Stimulated activated CD4-positive, alpha-beta T cell treated with anti-CD3 and anti-CD28 coated beads, Interleukin-2, amount 100 ng/mL, for 48 hours (primary cell): ENCODE measurements around the gene NBPF15.
"Not testable (repeated sequence)": the region's sequence is repeated elsewhere in the genome, so short reads cannot be mapped to it uniquely, and the experiment has no call there.

Experiments used
- DNase-seq, 2 donors: peaks; one replicate each; pipeline ENCODE4 v3.0.0-alpha.2; 2020

The NBPF15 gene

GRCh38 chr1:144461136-144461759 lies at the start of gene NBPF15:
TSS of gene NBPF15 (minus strand) at chr1:144461669. CDS start at chr1:144440003, 21,666 bp downstream.
- DNase-seq, result peak; percentile 26 to 54

DNA sequence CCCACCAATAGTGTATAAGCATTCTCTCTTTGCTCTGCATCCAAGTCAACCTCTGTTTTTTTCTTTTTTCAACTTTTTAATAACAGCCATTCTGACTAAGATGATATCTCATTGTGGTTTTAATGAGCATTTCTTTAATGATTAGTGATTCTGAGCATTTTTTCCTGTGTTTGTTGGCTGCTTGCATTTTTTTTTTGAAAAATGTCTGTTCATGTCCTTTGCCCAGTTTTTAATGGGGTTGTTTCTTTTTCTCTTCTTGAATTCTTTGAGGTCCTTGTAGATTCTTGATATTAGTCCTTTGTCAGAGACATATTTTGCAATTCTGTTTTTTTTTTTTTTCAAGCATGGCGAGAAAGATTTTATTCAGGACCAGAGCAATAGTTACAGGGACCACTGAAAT lies 35.0 kb upstream of the NBPF15 start:
- DNase-seq, result not testable (repeated sequence)

DNA sequence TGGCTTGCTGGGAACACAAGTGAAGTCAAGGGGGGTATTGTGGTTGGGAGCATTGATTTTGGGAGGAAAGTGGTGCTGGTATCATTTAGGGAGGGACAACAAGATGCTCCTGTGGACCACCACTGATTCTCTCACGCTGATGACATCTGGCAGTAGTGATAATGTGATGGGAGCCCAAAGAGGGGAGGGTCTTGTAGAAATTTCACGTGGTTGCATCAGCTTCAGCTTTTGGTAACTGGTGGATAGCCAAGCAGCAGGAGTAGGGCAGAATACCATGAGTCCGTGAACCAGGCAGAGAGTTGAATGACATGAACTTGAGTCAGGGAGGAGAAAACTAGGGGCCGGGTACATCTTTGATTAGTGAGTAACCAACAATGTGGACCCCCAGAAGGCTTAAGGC lies 32.7 kb upstream of the NBPF15 start:
- DNase-seq, result not testable (repeated sequence)

- DNase-seq, result not testable (repeated sequence)
Measured at GRCh38 chr1:144490394-144490793, 28.9 kb upstream of the NBPF15 start.

DNA sequence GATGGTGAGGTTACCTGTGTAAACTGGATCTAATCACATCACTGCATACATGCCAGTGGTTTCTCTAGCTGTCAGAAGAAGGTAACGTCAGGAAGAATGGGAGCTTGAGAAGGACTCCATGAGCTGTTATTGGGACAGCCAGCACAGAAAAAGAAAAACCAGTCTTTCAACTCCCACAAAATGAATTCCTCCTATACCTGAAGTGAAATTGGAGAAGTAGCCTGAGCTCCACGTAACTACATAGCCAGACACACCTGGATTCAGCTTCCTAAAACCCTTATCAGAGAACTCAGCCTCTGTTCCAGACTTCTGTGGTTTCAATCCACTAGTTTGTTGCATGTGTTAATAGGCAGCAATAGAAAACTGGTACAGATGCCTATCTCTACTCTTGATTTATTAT lies 25.5 kb upstream of the NBPF15 start:
- not testable (repeated sequence) for DNase-seq

DNA sequence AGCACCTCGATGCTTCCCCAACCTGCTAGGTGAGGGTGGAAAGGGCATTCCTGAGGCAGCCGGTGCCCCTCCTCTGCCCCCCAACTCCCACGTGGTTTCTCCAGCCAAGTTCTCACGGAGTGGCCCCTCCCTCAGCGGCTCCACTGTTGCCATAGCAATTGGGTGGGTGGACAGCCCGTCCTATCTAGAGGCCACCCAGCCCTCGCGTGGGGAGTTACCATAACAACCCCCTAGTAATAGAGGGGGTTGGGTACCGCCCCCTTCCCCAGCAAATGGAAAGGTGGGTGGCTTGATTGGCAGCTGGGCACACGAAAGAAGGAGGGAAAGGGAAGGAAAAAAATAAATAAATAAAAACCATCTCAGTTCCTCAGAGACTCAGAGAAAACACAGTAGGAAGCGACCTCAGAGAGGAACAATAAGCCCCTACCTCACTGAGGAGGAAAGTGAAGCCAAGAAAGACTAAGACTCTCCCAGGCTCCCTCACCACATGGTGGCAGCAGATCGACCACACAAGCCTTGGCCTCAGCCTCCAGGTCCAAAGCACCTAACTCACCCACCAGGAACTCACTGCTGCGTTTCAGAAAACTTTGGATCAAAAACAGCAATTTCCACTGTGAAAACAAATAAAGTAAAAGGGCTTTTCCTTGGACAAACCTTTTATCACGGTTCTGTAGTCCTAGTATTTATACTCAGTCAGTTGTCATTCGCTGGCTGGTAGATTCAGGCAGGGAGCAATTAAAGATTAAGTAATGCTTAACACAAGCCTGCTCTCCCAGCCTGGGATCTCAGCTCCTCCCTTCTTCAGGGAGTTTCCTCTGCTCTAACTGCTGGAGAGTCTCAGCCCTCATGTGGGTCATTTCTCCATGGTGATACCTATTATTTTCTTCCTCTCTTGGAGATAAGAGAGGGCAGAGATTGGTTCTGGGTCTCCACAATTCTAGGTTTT lies 23.9 kb upstream of the NBPF15 start:
- not testable (repeated sequence) for DNase-seq

- DNase-seq, result not testable (repeated sequence)
Measured at GRCh38 chr1:144473897-144474296, 12.4 kb upstream of the NBPF15 start.

DNA sequence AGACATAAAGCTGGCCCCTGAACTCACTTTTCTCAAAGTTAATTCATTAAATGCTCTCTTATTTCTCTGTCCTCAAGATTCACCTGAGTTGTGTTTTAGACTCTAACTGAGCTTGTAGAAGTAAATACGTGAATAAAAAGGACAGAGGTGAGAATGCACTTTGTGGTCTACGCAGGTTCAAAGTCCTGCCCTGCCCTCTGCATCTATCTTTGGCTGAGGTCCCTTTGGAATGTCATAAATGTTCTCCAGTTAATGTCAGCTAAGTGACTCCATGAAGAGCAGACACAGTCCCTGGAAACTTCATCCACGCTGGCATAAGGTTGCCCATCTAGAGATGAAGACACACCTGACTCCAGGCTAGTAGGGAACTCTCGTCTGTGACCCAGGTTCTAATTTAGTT lies 10.0 kb upstream of the NBPF15 start:
- not testable (repeated sequence) for DNase-seq

GRCh38 chr1:144461778-144462177 lies 309 bp upstream of the NBPF15 start:
- not testable (repeated sequence) for DNase-seq

- DNase-seq, result not testable (repeated sequence)
Measured at GRCh38 chr1:144460686-144461085, 783 bp downstream of the NBPF15 start.

- DNase-seq, result not testable (repeated sequence)
Measured at GRCh38 chr1:144442402-144442801, 19.1 kb downstream of the NBPF15 start.

DNA sequence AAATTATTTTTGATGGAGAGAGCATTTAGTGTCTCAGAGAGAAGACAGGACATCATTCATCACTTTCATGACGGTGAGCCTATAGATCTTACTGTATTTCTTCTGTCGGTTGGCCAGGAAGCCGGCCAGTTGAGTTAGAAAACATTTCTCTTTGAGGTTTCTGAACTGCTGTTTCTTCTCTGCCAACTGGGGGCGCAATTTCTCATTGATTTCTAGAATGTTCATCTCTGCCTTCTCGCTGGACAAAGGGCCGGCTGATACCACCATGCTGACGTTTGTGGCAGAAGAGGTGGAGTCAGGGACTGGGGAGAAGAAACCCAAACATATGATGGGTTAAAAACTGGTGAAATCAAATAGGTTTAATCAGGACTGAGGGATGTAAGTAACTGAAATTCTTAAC lies 21.7 kb downstream of the NBPF15 start:
- not testable (repeated sequence) for DNase-seq

GRCh38 chr1:144418891-144419694 lies 42.4 kb downstream of the NBPF15 start:
- peak; percentile 40 to 59 for DNase-seq

- not testable (repeated sequence) for DNase-seq
Measured at GRCh38 chr1:144413404-144414118, 47.9 kb downstream of the NBPF15 start.

GRCh38 chr1:144412491-144413403 lies 48.7 kb downstream of the NBPF15 start:
- peak; percentile 82 to 84 for DNase-seq

GRCh38 chr1:144412068-144412471 lies 49.4 kb downstream of the NBPF15 start:
- DNase-seq, result peak; percentile 54 to 56

- DNase-seq, result not testable (repeated sequence)
Measured at GRCh38 chr1:144402807-144403206, 58.7 kb downstream of the NBPF15 start.

- not testable (repeated sequence) for DNase-seq
Measured at GRCh38 chr1:144371651-144372050, 89.8 kb downstream of the NBPF15 start.
